GM18498 (cell line): Measurements from ENCODE around the gene ADORA2A.
"Not testable (repeated sequence)": the region's sequence is repeated elsewhere in the genome, so short reads cannot be mapped to it uniquely, and the experiment has no call there.

Experiments
- ATAC-seq: cut with Tn5 transposase; IDR thresholded peaks from one replicate; pipeline ENCODE4 v1.9.1; 2021; ENCODE audit warnings: mild to moderate bottlenecking, moderate library complexity; ENCODE audit not compliant: unreplicated experiment

Gene ADORA2A

GRCh38 chr22:24482575-24482974 lies 55.2 kb downstream of the ADORA2A start:
- ATAC-seq, result no peak

GRCh38 chr22:24482998-24483397 lies 55.6 kb downstream of the ADORA2A start:
- ATAC-seq, result no peak

DNA sequence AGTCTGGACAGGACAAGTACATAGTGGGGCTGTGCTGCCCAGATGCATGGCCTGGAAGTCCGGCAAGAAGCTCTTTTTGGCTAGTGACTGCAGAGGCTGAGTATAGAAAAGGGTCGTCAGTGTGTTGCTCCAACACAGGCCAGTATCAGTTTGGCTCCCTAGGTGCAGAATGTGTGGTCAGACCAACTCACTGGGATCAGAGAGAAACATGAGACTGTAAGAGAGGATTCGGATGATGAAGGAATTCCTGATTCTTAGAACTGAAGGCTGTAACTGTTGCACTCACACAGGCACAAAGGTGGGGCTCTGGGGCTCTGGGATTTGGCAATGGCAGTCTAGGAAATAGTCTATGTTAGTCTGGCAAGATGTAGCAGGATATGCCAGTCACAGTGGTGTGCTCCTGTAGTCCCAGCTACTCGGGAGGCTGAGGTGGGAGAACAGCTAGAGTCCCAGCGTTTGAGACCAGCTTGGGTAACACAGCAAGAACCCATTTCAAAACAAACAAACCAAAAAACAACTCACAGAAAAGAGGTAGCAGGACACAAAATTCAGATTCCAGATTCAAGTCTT lies 56.7 kb downstream of the ADORA2A start:
- no peak for ATAC-seq

- ATAC-seq, result no peak
Observed at GRCh38 chr22:24485170-24485569, 57.8 kb downstream of the ADORA2A start.

DNA sequence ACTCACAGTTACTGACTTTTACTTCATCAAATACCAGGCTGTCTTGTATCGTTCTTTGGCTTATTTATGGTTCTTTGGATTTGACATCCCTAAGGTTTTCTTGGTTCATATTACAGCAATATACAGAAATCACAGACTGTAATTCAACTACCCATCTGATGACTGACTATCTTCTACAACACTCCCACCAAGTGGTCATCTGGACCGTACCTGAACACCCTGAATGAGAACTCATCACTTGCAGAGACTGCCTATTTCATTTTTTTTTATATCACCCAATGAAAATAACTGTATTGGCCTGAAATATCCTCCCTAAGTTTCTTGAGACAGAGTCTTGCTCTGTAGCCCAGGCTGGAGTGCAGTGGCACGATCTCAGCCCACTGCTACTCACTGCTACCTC lies 58.2 kb downstream of the ADORA2A start:
- no peak for ATAC-seq

DNA sequence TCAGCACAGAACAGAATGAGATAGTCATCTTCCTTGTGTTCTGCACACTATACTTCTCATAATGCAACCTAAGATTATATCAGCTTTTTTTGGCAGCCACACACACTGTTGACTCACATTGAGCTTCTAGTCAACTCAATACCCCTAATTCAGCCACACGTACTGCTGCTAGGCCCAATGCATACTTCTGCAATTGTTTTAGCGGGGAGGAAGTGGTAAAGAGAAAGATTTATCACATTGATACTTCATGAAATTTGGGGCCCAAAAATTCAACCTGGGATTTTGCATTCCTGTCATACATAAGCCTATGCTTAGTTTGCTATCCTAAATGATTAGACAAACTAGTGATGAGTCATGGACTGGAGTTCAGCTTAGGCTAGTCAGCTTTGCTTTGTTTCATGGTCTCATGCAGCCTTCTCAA lies 59.1 kb downstream of the ADORA2A start:
- no peak for ATAC-seq

- ATAC-seq, result no peak
Observed at GRCh38 chr22:24489011-24489410, 61.6 kb downstream of the ADORA2A start.

- not testable (repeated sequence) for ATAC-seq
Observed at GRCh38 chr22:24489434-24489833, 62.0 kb downstream of the ADORA2A start.
